ENCODE data around the gene FBXO36.

DNA sequence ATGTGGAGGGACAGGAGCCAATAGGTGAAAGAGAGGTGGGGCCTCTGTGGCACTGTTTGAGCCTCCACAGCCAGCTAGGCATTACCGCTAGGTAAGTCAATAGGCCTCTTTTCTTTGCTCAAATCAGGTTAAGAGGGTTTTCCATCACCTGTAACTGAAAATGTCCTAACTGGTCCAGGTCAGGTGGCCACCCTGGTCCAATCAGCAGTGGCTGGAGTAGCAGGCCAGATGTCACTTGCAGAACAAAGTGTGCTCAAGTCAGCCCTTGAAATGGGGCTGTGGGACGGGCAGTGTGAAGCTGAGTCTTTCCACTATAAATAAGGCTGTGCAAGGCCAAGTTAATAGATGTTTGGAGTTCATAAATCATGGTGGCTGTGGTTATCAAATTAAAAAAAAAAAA, 20.9 kb downstream of the FBXO36 start:
- TF ChIP-seq CBX2 (IDR thresholded peaks at IDR 0.05; ENCODE audit: low read depth, low read length) (no peak), CBX2 (CRISPR knock-in tag; IDR thresholded peaks at IDR 0.05; ENCODE audit: low read depth) (no peak), PRDM15 (CRISPR knock-in tag; IDR thresholded peaks at IDR 0.05) (no peak), CTCF (CRISPR knock-in tag; IDR thresholded peaks at IDR 0.05) (no peak), CENPT (CRISPR knock-in tag; IDR thresholded peaks at IDR 0.05; ENCODE audit: low read depth) (no peak), ZBTB40 (IDR thresholded peaks at IDR 0.05) (no peak), ZBTB40 (CRISPR knock-in tag; IDR thresholded peaks at IDR 0.05) (no peak), SP5 (CRISPR knock-in tag; IDR thresholded peaks at IDR 0.05; ENCODE audit: borderline replicate concordance, low read depth) (no peak), ZNF550 (CRISPR knock-in tag; IDR thresholded peaks at IDR 0.05; ENCODE audit: borderline replicate concordance) (no peak), GABPA (IDR thresholded peaks at IDR 0.05; ENCODE audit: low read depth, low read length) (no peak), GABPA (CRISPR knock-in tag; IDR thresholded peaks at IDR 0.05; ENCODE audit: low read depth) (no peak), ZZZ3 (CRISPR knock-in tag; IDR thresholded peaks at IDR 0.05; ENCODE audit: borderline replicate concordance) (no peak), CHD4 (IDR thresholded peaks at IDR 0.05; ENCODE audit: borderline replicate concordance, low read length) (no peak), ATF7 (IDR thresholded peaks at IDR 0.05) (no peak), ATF7 (CRISPR knock-in tag; IDR thresholded peaks at IDR 0.05) (no peak), ZKSCAN8 (CRISPR knock-in tag; IDR thresholded peaks at IDR 0.05; ENCODE audit: borderline replicate concordance) (no peak), ZKSCAN5 (CRISPR knock-in tag; IDR thresholded peaks at IDR 0.05) (no peak), ZNF337 (CRISPR knock-in tag; IDR thresholded peaks at IDR 0.05; ENCODE audit: borderline replicate concordance, low read depth) (no peak)

Data from HepG2 (cell line).